ENCODE data around the gene ADRA1B. TPM values are rescaled to one million over a fixed set of nuclear protein-coding genes. Genes with fewer than 3 reads are reported as not detected.

Gene ADRA1B
- not detected for polyA plus RNA-seq (2012; ENCODE audit: missing spikeins)

DNA sequence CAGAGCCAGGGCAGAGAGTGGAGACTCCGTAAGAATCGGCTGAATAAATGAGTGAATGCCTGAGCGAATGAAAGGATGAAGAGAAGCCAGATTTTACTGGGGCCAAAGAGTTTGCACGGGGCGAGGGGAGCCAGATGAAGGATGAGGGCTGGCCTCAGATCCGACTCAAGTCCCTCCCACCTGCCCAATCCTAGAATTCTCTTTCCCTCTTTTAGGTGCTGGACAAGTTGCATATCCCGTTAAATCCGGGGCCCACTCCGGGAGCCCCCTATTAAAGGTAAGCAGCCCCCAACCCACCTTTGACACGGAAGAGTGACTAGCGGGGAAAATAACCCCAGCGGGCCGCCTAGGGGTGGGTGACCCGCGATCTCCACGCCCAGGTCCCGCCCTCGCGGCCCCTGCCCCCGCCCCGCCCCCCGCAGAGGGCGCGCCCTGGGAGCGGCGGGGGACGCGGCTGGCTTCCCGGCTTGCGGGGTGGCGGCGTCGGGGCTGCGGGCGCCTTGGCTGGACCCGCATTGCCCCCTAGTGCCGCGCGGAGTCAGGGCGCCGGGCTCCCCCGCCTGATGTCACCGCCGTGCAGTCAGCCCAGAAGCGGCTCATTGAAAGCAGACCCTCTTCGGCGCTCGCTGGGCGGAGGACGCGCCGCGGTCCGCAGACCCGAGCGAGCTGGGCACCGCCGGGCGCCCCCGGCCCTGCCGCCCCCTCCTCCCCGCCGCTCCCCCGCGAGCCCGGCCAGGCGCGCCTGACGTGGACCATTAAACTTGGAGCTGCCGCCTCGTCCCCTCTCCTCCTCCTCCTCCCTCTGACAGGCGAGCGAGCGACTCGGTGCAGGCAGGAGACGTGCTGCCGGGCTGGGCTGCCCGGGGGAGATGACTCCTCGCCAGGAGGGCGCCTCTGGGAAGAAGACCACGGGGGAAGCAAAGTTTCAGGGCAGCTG lies at the start of gene ADRA1B:
Gene ADRA1B (plus strand): TSS at position 579 of the 937 bp plus-strand sequence. CDS start 424 bp downstream, outside the sequence.
- peak; percentile 56 for DNase-seq (ENCODE audit: insufficient read length)

DNA sequence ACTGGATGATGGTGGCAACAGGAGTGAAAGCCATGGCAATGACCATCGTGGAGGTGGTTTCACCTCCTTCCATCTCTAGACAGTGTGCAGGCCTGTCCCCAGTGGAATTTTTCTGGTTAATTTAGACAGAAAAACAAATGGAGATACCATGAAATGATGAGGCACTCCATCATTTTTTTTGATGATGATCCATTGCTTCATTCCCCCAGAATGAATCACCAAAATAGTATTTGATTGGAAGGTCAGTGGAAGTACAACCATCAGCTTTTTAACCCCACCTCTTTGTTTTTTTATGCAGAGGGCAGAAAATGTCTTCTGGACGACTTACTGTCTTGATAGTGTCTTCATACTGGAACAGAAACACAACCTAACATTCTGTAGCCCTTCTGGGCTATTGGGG lies 42.6 kb upstream of the ADRA1B start:
- no peak for TF ChIP-seq POLR2A (IDR thresholded peaks at IDR 0.05; ENCODE audit: low read depth, low read length)
- no peak for TF ChIP-seq POLR2AphosphoS5 (IDR thresholded peaks at IDR 0.05; ENCODE audit: low read depth, low read length)
- TF ChIP-seq TAF1 (IDR thresholded peaks at IDR 0.05; ENCODE audit: borderline replicate concordance, low read depth, low read length): no peak
- FAIRE-seq: no peak
- no peak for DNase-seq (ENCODE audit: insufficient read length)

More for the DNA sequence above, at the start of gene ADRA1B:
- no peak for FAIRE-seq
- TF ChIP-seq POLR2A (IDR thresholded peaks at IDR 0.05; ENCODE audit: low read depth, low read length): no peak

DNA sequence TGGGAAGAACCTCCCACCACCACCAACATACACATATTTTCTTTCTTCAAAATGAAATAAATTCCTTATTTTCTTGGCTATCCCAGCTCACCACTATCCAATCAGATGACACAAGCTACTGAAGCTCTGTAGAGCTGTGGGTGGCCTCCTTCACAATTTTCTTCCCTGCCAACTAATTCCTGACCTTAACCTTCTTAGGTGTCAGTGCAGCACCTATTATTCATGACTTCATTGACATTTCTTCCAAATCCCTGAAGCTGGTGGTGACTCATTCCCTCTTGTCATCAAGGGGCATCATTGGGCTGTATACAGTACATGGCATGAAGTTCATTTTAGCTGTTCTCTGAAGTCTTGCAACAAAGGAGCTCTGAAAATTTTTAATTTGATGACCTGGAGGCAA lies 42.0 kb upstream of the ADRA1B start:
- no peak for DNase-seq (ENCODE audit: insufficient read length)
- no peak for FAIRE-seq
- TF ChIP-seq TAF1 (IDR thresholded peaks at IDR 0.05; ENCODE audit: borderline replicate concordance, low read depth, low read length) (no peak), POLR2A (IDR thresholded peaks at IDR 0.05; ENCODE audit: low read depth, low read length) (no peak), POLR2AphosphoS5 (IDR thresholded peaks at IDR 0.05; ENCODE audit: low read depth, low read length) (no peak)

DNA sequence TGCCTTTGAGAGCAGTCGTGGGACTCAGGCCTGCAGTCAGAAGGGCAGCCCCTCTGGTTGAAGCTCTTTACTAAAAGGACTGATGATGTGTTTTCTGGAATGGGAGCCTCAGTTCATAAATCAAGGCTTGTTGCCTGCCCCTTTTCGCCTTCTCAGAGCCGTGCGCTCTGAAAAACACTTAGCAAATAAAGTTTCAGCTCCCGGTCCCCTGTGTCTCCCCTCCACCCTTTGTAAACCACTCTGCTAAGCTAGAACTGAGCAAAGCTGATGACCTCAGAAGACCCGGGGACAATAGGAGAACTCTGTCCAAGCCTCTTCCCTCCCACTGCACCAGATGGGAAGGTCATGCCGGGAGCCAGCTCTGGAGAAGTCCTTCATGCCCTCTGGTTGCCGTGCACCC lies 39.3 kb upstream of the ADRA1B start:
- no peak for FAIRE-seq
- no peak for TF ChIP-seq POLR2AphosphoS5 (IDR thresholded peaks at IDR 0.05; ENCODE audit: low read depth, low read length)
- no peak for TF ChIP-seq POLR2A (IDR thresholded peaks at IDR 0.05; ENCODE audit: low read depth, low read length)
- no peak for TF ChIP-seq TAF1 (IDR thresholded peaks at IDR 0.05; ENCODE audit: borderline replicate concordance, low read depth, low read length)
- no peak for DNase-seq (ENCODE audit: insufficient read length)

DNA sequence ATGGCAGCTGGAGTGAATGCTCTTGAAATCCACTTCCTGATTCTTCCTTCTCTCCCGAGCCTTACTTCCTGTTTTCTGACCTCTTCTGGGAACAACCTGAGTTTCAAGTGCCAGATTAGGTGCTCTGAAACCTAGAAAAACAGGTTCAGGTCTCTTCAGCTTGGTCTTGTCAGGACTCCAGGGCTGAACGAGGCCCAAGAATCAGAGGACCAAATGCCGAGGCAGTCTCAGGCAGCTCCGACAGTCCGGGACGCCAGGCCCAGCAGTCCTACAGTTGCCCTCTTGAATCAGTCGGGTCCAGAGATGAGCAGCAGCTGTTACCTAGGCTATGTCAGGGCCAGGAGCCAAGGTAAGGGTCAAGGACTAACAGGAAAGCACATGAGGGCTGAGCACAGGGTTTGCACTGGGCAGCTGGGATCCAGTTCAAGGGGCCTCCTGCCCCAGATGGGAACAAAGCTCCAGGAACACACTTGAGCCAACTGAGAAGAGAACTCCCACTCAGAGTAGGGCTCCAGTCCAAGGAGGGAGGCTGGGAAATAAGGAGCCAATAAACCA lies 38.3 kb upstream of the ADRA1B start:
- DNase-seq (ENCODE audit: insufficient read length) (no peak), FAIRE-seq (no peak)
- TF ChIP-seq TAF1 (IDR thresholded peaks at IDR 0.05; ENCODE audit: borderline replicate concordance, low read depth, low read length): no peak
- TF ChIP-seq POLR2AphosphoS5 (IDR thresholded peaks at IDR 0.05; ENCODE audit: low read depth, low read length): no peak
- no peak for TF ChIP-seq POLR2A (IDR thresholded peaks at IDR 0.05; ENCODE audit: low read depth, low read length)

DNA sequence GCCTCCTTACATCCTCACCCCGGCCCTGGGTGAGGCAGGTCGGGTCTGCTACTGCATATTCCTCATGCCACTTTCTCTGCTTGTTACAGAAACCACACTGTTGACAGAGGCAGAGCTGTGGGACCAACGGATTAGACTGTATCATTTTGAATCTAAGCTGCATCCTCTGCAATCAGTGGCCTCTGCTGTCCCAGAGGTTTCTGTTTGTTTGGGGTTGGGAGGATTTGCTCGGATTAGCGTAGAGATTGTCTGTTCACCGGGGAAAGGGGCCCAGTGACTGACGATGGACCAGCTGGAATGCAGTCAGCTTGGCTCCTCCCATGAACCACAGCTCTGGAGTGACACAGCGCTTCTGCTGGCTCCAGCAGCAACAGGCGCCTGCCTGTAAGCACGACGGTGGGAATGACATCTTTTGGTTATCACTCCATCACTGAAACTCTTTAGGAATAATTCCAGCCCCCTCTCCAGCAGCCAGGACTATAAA lies 37.3 kb upstream of the ADRA1B start:
- TF ChIP-seq TAF1 (IDR thresholded peaks at IDR 0.05; ENCODE audit: borderline replicate concordance, low read depth, low read length) (no peak), POLR2AphosphoS5 (IDR thresholded peaks at IDR 0.05; ENCODE audit: low read depth, low read length) (no peak), POLR2A (IDR thresholded peaks at IDR 0.05; ENCODE audit: low read depth, low read length) (no peak)
- FAIRE-seq (no peak), DNase-seq (ENCODE audit: insufficient read length) (no peak)

DNA sequence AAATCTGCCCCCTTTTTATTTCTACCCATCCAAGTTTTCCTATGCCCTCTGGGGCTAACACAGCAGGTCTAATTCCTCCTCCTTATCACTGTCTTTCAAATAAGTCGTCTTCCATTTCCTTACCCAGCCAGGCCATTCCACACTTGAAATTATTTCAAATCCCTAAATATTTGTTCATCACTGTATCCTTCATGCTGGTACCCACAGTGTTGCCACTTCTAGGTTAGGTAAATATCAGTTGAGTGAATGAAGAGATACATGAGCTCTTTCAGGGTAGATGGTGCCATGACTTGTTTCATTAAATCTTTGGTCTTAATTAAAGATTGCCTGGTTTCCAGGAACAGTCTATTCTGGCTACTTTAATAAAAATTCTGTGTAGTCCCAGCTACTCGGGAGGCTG lies 35.6 kb upstream of the ADRA1B start:
- DNase-seq (ENCODE audit: insufficient read length) (no peak), FAIRE-seq (no peak)

DNA sequence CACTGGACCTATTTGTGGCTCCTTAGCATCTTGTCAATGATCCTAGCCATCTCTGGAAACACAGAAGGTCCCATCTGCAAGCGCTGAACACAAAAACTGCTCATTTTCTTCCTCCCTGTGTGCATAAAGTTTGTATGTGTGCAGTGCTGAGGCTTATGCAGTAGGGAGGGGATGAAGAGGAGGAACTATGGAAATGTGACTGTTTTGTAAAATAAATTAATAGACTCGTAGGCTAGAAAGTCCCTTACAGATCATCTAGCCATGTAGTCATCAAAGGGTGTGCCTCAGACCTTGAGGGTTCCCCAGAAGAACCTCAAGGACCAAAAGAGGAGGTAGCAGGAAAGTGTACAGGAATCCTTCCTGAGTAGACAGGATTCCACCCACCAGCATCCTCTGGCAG lies 34.3 kb upstream of the ADRA1B start:
- FAIRE-seq (no peak), DNase-seq (ENCODE audit: insufficient read length) (no peak)
- TF ChIP-seq POLR2AphosphoS5 (IDR thresholded peaks at IDR 0.05; ENCODE audit: low read depth, low read length) (no peak), TAF1 (IDR thresholded peaks at IDR 0.05; ENCODE audit: borderline replicate concordance, low read depth, low read length) (no peak), POLR2A (IDR thresholded peaks at IDR 0.05; ENCODE audit: low read depth, low read length) (no peak)

More for the DNA sequence above, 35.6 kb upstream of the ADRA1B start:
- TF ChIP-seq POLR2AphosphoS5 (IDR thresholded peaks at IDR 0.05; ENCODE audit: low read depth, low read length): no peak
- no peak for TF ChIP-seq TAF1 (IDR thresholded peaks at IDR 0.05; ENCODE audit: borderline replicate concordance, low read depth, low read length)
- no peak for TF ChIP-seq POLR2A (IDR thresholded peaks at IDR 0.05; ENCODE audit: low read depth, low read length)

DNA sequence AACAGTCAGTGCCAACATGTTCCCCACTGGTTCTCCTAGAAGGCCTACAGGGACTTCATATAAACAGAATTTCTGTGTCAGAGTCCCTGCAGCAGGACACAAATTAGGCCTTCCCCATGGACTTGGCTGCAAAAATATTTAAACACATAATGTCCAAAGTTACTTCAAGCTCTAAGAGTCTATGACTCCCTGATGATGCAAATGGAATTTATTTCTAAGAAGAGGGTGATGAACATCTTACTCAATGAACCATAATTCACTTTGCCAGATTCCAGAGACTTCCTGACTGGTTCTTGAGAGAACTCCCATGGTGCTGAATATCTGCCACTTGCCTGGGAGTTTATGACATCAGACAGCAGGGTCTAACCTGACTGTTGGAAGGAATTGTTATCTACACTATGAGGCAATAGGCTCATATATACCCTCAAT lies 32.7 kb upstream of the ADRA1B start:
- DNase-seq (ENCODE audit: insufficient read length): no peak
- no peak for FAIRE-seq
- TF ChIP-seq POLR2AphosphoS5 (IDR thresholded peaks at IDR 0.05; ENCODE audit: low read depth, low read length): no peak
- no peak for TF ChIP-seq POLR2A (IDR thresholded peaks at IDR 0.05; ENCODE audit: low read depth, low read length)
- no peak for TF ChIP-seq TAF1 (IDR thresholded peaks at IDR 0.05; ENCODE audit: borderline replicate concordance, low read depth, low read length)

DNA sequence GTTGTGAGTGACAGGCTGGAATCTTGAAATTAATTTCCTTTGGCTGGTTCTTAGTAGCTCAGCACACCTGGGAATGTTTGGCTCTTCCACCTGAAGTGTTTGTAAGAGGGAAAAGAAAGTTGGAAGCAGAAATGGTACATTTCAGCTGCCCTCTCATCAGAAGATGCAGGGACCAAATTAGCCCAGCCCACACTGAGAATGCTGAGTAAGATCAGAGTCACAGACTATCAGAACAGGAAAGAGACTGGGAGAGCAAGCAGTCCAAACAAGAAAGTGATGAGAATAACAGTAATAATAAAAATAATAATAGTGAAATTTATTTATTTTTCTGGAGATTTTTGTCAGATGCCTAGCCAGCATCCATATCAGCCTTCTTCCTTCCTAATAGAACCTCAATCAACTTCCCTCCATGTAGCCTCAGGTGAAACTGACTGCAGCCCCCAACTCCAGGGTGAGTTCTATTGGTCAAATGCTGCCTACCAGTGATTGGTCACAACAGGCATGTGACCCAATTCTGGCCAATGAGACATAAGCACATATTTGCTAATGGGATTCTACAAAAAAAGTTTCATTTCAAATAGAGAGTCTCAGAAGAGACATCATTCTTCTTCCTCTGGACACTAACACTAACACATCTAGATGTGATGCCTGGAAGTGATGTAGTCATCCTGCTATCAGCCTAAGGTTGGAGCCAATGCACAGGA lies 31.2 kb upstream of the ADRA1B start:
- DNase-seq (ENCODE audit: insufficient read length) (no peak), FAIRE-seq (no peak)
- no peak for TF ChIP-seq POLR2A (IDR thresholded peaks at IDR 0.05; ENCODE audit: low read depth, low read length)
- TF ChIP-seq TAF1 (IDR thresholded peaks at IDR 0.05; ENCODE audit: borderline replicate concordance, low read depth, low read length): no peak
- no peak for TF ChIP-seq POLR2AphosphoS5 (IDR thresholded peaks at IDR 0.05; ENCODE audit: low read depth, low read length)

DNA sequence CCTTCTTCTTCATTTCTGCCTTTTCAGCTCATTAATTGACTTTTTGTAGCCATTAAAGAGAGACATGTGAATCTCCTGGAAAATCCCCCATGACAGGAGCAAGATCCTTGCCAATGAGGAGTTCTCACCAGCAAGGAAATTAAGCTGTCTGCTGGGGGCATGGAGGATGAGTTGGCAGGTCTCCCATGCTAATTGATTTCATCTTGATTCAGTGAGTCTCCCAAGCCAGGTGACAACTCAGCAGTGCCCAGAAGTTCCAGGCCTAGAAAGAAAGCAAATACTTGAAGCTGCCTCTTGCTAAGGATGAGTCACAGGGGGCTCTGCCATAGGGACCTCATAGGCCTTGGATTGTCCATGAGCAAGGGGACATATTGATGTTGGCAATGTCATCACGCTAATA lies 30.0 kb upstream of the ADRA1B start:
- FAIRE-seq (no peak), DNase-seq (ENCODE audit: insufficient read length) (no peak)
- TF ChIP-seq POLR2AphosphoS5 (IDR thresholded peaks at IDR 0.05; ENCODE audit: low read depth, low read length) (no peak), POLR2A (IDR thresholded peaks at IDR 0.05; ENCODE audit: low read depth, low read length) (no peak), TAF1 (IDR thresholded peaks at IDR 0.05; ENCODE audit: borderline replicate concordance, low read depth, low read length) (no peak)

Data from GM12892 (cell line).